Peyer's patch (tissue), 4 donors: ENCODE results near the gene UCK2.

Experiments
- POLR2A ChIP-seq, 2 donors: fragments of 450-650 bp; IDR thresholded peaks; one replicate each; pipeline ENCODE4 v1.5.1; 2017; ENCODE audit warnings: antibody characterized with exemption in 2 of 2, mild to moderate bottlenecking in 2 of 2, moderate library complexity in 2 of 2
- TF ChIP-seq, protein P1 (sequence below), 6 experiments: fragments of 450-650 bp in 4 of 6; fragments of 200-600 bp in 2 of 6; sonication (generic) in 1 of 6; IDR thresholded peaks; one replicate each; pipeline ENCODE4 v1.5.1; 2017 to 2019; ENCODE audit warnings: antibody characterized with exemption in 6 of 6, mild to moderate bottlenecking in 3 of 6, moderate library complexity in 1 of 6

- TF ChIP-seq POLR2A (IDR thresholded peaks at IDR 0.05): no peak
- TF ChIP-seq, protein P1, sequence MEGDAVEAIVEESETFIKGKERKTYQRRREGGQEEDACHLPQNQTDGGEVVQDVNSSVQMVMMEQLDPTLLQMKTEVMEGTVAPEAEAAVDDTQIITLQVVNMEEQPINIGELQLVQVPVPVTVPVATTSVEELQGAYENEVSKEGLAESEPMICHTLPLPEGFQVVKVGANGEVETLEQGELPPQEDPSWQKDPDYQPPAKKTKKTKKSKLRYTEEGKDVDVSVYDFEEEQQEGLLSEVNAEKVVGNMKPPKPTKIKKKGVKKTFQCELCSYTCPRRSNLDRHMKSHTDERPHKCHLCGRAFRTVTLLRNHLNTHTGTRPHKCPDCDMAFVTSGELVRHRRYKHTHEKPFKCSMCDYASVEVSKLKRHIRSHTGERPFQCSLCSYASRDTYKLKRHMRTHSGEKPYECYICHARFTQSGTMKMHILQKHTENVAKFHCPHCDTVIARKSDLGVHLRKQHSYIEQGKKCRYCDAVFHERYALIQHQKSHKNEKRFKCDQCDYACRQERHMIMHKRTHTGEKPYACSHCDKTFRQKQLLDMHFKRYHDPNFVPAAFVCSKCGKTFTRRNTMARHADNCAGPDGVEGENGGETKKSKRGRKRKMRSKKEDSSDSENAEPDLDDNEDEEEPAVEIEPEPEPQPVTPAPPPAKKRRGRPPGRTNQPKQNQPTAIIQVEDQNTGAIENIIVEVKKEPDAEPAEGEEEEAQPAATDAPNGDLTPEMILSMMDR (IDR thresholded peaks at IDR 0.05): no peak
Measured at GRCh38 chr1:165883056-165883455, 55.6 kb downstream of the UCK2 start.
